Liver (tissue), 9 donors: ENCODE results near the gene PRRG2. TPM values are rescaled to one million over a fixed set of nuclear protein-coding genes. Genes with fewer than 3 reads are reported as not detected.
A peak's percentile ranks its signal among the peaks of the same experiment; 100 is the strongest.

Source experiments
- DNase-seq: peaks from one replicate; pipeline ENCODE4 v3.0.0-alpha.2; 2017; ENCODE audit warnings: low spot score
- H3K27ac ChIP-seq, 2 donors: one replicate each; pipeline ENCODE4 v1.7.0; 2013; ENCODE audit warnings: inconsistent platforms in 2 of 2, low read length in 2 of 2, control low read depth in 1 of 2, low read depth in 1 of 2, mild to moderate bottlenecking in 1 of 2
- H3K27me3 ChIP-seq, 4 donors: one replicate each; pipeline versions ENCODE4 v1.6.1 to v1.7.0; 2013; ENCODE audit warnings: low read length in 3 of 4, inconsistent platforms in 1 of 4, mild to moderate bottlenecking in 1 of 4, moderate library complexity in 1 of 4; ENCODE audit not compliant: control insufficient read depth in 4 of 4, insufficient read depth in 4 of 4
- H3K36me3 ChIP-seq, 4 donors: one replicate each; pipeline versions ENCODE4 v1.6.1 to v1.7.0; 2013; ENCODE audit warnings: low read length in 3 of 4, mild to moderate bottlenecking in 3 of 4, low read depth in 1 of 4, moderate library complexity in 1 of 4; ENCODE audit not compliant: control insufficient read depth in 4 of 4, insufficient read depth in 3 of 4
- H3K4me1 ChIP-seq, 4 donors: one replicate each; pipeline versions ENCODE4 v1.6.1 to v1.7.0; 2013; ENCODE audit warnings: low read length in 3 of 4, mild to moderate bottlenecking in 3 of 4, moderate library complexity in 1 of 4; ENCODE audit not compliant: control insufficient read depth in 4 of 4, insufficient read depth in 4 of 4
- H3K4me3 ChIP-seq, 3 donors: one replicate each; pipeline versions ENCODE4 v1.6.1 to v1.7.0; 2013; ENCODE audit warnings: low read length in 3 of 3, control low read depth in 1 of 3, low read depth in 1 of 3, mild to moderate bottlenecking in 1 of 3
- H3K9ac ChIP-seq, 2 donors: one replicate each; pipeline ENCODE4 v1.7.0; 2013; ENCODE audit warnings: low read length in 2 of 2, mild to moderate bottlenecking in 2 of 2, moderate library complexity in 2 of 2, control low read depth in 1 of 2, low read depth in 1 of 2
- H3K9me3 ChIP-seq, 4 donors: one replicate each; pipeline versions ENCODE4 v1.6.1 to v1.7.0; 2013; ENCODE audit warnings: low read length in 3 of 4; ENCODE audit not compliant: control insufficient read depth in 4 of 4
- EGR1 ChIP-seq, 2 donors: IDR thresholded peaks; 2 replicates each; pipeline ENCODE4 v1.6.1; 2016 to 2018; ENCODE audit warnings: antibody characterized with exemption in 2 of 2, low read depth in 2 of 2
- FOXA1 ChIP-seq: IDR thresholded peaks from 2 replicates; pipeline ENCODE4 v1.6.1; 2016; ENCODE audit warnings: antibody characterized with exemption
- FOXA2 ChIP-seq: IDR thresholded peaks from 2 replicates; pipeline ENCODE4 v1.6.1; 2016; ENCODE audit warnings: antibody characterized with exemption
- HNF4A ChIP-seq, 2 donors: conservative IDR thresholded peaks; 2 replicates each; pipeline ENCODE4 v1.6.1; 2016; ENCODE audit warnings: antibody characterized with exemption in 2 of 2, mild to moderate bottlenecking in 2 of 2
- HNF4G ChIP-seq: IDR thresholded peaks from 2 replicates; pipeline ENCODE4 v1.6.1; 2016; ENCODE audit warnings: antibody characterized with exemption
- NR2F2 ChIP-seq: IDR thresholded peaks from 2 replicates; pipeline ENCODE4 v1.6.1; 2016; ENCODE audit warnings: antibody characterized with exemption
- RAD21 ChIP-seq, 2 donors: IDR thresholded peaks; 2 replicates each; pipeline ENCODE4 v1.6.1; 2016; ENCODE audit warnings: antibody characterized with exemption in 2 of 2, mild to moderate bottlenecking in 2 of 2
- RXRA ChIP-seq, 2 donors: IDR thresholded peaks; 2 replicates each; pipeline ENCODE4 v1.6.1; 2017 to 2018; ENCODE audit warnings: antibody characterized with exemption in 2 of 2, mild to moderate bottlenecking in 1 of 2
- SP1 ChIP-seq: IDR thresholded peaks from 2 replicates; pipeline ENCODE4 v1.6.1; 2018; ENCODE audit warnings: antibody characterized with exemption, mild to moderate bottlenecking
- YY1 ChIP-seq: IDR thresholded peaks from 2 replicates; pipeline ENCODE4 v1.6.1; 2016; ENCODE audit warnings: antibody characterized with exemption, mild to moderate bottlenecking
- ZBTB33 ChIP-seq: IDR thresholded peaks from 2 replicates; pipeline ENCODE4 v1.6.1; 2016; ENCODE audit warnings: antibody characterized with exemption
- WGBS: extraction: QIAGEN DNeasy Blood & Tissue Kit; methylation state at CpG from one replicate; pipeline ENCODE4 v1.1.7; 2013; 5-methylcytosine and 5-hydroxymethylcytosine counted together
- polyA plus RNA-seq, 2 donors: library from polyadenylated mRNA; stranded (reverse) in 1 of 2; unstranded in 1 of 2; fragments of 200-250 nt in 1 of 2; fragments of >200 nt in 1 of 2; fragmentation: Nextera tagmentation in 1 of 2; extraction: Ambion mirVana in 1 of 2; gene quantifications; one replicate each; pipeline versions ENCODE4 v1.2.1 to v1.2.3, GENCODE V29; 2013 to 2015
- total RNA-seq, 2 donors: library from RNA; depleted of rRNA; stranded (reverse); fragments of >200 nt; gene quantifications; one replicate each; pipeline ENCODE4 v1.2.3, GENCODE V29; 2014
- TF ChIP-seq, protein P1 (sequence below): IDR thresholded peaks from 2 replicates; pipeline ENCODE4 v1.6.1; 2016; ENCODE audit warnings: antibody characterized with exemption, mild to moderate bottlenecking
- TF ChIP-seq, protein P2 (sequence below): IDR thresholded peaks from 2 replicates; pipeline ENCODE4 v1.6.1; 2016; ENCODE audit warnings: antibody characterized with exemption
- TF ChIP-seq, protein P3 (sequence below): fragments of 150-350 bp; IDR thresholded peaks from 2 replicates; pipeline ENCODE4 v1.5.1; 2017; ENCODE audit warnings: improper control_type of control experiment, low read depth, low read length; ENCODE audit not compliant: missing input control
- donor health status: healthy.
- donor health status: healthy.
- donor health status: healthy.
- donor health status: healthy.
- donor health status: healthy.

The PRRG2 gene
- total and polyA plus RNA-seq, 4 donors = 1.1 to 2.8 (median 2.1) TPM

DNA sequence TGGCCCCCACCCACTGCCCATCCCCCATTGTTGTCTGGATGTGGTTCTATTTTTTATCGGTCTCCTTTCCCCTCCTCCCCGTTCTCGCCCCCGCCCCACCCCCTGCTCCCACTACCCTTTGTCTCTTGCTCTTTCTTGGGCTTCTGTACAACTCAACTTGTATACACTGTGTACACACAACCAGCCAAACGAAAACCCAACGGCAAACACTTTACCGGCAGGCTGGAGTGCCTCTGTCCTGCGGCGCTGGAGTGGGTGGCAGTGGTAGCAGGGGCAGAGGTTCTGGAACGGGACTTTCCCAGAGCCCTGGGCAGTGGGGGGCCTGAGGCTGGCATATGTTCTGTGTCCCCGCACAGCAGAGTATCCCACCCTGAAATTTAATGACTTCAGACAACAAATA lies 45.1 kb downstream of the PRRG2 start:
- Histone ChIP-seq H3K9me3 (no peaks in the 10 kb centered on the region), H3K4me3 (no peak overlapping the region), H3K4me1 (no peaks in the 10 kb centered on the region), H3K36me3 (peaks cover 2 to 20% (median 8%) of the 10 kb centered on the region in 4 donors), H3K27ac (no peak overlapping the region), H3K27me3 (no peaks in the 10 kb centered on the region), H3K9ac (no peak overlapping the region)
- TF ChIP-seq RAD21 (IDR thresholded peaks at IDR 0.05) = no peak
- DNase-seq = no peak
- WGBS = 90% methylated on average over 11 of the region's 11 CpGs

- WGBS = 96% methylated on average over 9 of the region's 9 CpGs
- H3K9ac ChIP-seq = no peak overlapping the region
- no peak for TF ChIP-seq HNF4G
- TF ChIP-seq HNF4A (conservative IDR thresholded peaks at IDR 0.05) = no peak
- no peak for TF ChIP-seq ZBTB33
- TF ChIP-seq NR2F2 = no peak
- TF ChIP-seq, protein P1, sequence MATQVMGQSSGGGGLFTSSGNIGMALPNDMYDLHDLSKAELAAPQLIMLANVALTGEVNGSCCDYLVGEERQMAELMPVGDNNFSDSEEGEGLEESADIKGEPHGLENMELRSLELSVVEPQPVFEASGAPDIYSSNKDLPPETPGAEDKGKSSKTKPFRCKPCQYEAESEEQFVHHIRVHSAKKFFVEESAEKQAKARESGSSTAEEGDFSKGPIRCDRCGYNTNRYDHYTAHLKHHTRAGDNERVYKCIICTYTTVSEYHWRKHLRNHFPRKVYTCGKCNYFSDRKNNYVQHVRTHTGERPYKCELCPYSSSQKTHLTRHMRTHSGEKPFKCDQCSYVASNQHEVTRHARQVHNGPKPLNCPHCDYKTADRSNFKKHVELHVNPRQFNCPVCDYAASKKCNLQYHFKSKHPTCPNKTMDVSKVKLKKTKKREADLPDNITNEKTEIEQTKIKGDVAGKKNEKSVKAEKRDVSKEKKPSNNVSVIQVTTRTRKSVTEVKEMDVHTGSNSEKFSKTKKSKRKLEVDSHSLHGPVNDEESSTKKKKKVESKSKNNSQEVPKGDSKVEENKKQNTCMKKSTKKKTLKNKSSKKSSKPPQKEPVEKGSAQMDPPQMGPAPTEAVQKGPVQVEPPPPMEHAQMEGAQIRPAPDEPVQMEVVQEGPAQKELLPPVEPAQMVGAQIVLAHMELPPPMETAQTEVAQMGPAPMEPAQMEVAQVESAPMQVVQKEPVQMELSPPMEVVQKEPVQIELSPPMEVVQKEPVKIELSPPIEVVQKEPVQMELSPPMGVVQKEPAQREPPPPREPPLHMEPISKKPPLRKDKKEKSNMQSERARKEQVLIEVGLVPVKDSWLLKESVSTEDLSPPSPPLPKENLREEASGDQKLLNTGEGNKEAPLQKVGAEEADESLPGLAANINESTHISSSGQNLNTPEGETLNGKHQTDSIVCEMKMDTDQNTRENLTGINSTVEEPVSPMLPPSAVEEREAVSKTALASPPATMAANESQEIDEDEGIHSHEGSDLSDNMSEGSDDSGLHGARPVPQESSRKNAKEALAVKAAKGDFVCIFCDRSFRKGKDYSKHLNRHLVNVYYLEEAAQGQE = no peak
- TF ChIP-seq RXRA (IDR thresholded peaks at IDR 0.05) = no peak
- TF ChIP-seq, protein P2, sequence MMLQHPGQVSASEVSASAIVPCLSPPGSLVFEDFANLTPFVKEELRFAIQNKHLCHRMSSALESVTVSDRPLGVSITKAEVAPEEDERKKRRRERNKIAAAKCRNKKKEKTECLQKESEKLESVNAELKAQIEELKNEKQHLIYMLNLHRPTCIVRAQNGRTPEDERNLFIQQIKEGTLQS = no peak
- TF ChIP-seq SP1 = no peak
- no peak for TF ChIP-seq YY1
- no peak overlapping the region for H3K27ac ChIP-seq
- no peaks in the 10 kb centered on the region for H3K27me3 ChIP-seq
- H3K9me3 ChIP-seq = no peaks in the 10 kb centered on the region
- peaks cover 0 to 2% (median 0%) of the 10 kb centered on the region in 4 donors for H3K4me1 ChIP-seq
- peaks cover 2 to 12% (median 4%) of the 10 kb centered on the region in 4 donors for H3K36me3 ChIP-seq
- H3K4me3 ChIP-seq = no peak overlapping the region
- DNase-seq = no peak
These were observed 48.5 kb downstream of the PRRG2 start for GRCh38 chr19:49629659-49630058.

DNA sequence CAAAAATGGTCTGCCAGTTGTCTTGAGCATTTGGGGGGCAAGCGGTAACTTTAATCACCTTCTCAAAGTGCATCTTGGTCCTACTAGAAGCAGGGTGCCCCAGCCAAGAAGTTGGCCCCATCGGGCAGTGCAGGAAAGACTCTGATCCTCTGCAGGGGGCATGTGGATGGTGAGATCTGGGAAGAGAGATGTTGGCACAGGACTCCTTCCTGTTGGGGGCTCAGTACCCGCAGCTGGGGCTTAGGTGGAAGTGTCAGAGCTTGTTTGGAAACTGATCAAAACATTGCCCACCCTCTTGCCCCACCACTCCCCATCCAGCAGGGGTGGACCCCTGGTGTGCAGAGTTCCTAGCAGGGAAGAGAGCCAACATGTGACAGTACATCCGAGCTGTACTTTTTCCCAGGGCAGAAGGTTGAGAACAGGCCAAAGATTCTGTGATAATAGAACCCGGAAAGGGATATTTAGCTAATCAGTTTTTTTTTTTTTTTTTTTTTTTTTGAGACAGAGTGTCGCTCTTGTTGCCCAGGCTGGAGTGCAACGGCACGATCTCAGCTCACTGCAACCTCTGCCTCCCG lies 50.0 kb downstream of the PRRG2 start:
- H3K36me3 ChIP-seq = peaks cover 2 to 5% (median 4%) of the 10 kb centered on the region in 4 donors
- H3K27me3 ChIP-seq = no peaks in the 10 kb centered on the region
- 31% methylated on average over 9 of the region's 9 CpGs for WGBS
- no peak overlapping the region for H3K27ac ChIP-seq
- no peak for DNase-seq
- H3K9me3 ChIP-seq = no peaks in the 10 kb centered on the region
- peaks cover 0 to 4% (median 0%) of the 10 kb centered on the region in 4 donors for H3K4me1 ChIP-seq
- H3K4me3 ChIP-seq = no peak overlapping the region
- TF ChIP-seq FOXA2 = no peak
- no peak for TF ChIP-seq EGR1 (IDR thresholded peaks at IDR 0.05; ENCODE audit: low read depth in 2 of 2)
- TF ChIP-seq, protein P3, sequence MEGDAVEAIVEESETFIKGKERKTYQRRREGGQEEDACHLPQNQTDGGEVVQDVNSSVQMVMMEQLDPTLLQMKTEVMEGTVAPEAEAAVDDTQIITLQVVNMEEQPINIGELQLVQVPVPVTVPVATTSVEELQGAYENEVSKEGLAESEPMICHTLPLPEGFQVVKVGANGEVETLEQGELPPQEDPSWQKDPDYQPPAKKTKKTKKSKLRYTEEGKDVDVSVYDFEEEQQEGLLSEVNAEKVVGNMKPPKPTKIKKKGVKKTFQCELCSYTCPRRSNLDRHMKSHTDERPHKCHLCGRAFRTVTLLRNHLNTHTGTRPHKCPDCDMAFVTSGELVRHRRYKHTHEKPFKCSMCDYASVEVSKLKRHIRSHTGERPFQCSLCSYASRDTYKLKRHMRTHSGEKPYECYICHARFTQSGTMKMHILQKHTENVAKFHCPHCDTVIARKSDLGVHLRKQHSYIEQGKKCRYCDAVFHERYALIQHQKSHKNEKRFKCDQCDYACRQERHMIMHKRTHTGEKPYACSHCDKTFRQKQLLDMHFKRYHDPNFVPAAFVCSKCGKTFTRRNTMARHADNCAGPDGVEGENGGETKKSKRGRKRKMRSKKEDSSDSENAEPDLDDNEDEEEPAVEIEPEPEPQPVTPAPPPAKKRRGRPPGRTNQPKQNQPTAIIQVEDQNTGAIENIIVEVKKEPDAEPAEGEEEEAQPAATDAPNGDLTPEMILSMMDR = no peak
- TF ChIP-seq YY1 = no peak
- TF ChIP-seq NR2F2 = peak; percentile 14
- TF ChIP-seq FOXA1 = no peak
- no peak overlapping the region for H3K9ac ChIP-seq
